HCEC 1CT (cell line): Measurements from ENCODE around the gene ASTL.

Source experiments
- DNase-seq: peaks from one replicate; pipeline ENCODE4 v3.0.0-alpha.2; 2017

The ASTL gene

GRCh38 chr2:96110621-96111256 lies 27.6 kb downstream of the ASTL start:
- DNase-seq, result no peak

DNA sequence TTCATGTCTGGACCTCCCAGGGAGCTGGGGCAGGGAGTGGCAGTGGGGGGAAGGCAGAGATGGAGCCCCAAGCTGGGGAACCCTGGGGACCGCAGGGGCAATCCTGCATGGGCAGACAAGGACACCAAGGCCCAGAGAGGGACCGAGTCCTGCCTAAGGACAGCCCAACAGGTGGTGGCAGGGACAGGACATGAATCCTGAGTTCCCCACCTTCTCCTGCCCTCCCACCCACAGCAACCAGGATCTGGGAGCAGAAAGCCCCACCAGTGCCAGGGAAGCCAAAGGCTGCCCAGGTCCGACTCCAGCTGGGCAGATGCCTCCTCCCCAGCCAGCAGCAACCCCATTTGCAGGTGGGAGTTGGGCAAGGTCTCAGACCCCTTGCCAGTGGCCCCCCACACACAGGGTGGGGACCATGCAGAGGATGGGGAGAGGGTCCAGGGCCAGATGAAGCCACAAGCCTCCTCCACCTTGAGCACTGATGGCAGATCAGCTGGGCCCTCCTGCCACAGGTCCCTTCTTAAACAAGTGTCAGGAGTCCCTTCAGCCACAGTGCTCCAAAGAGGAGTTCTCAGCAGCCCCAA lies 28.3 kb downstream of the ASTL start:
- DNase-seq, result no peak

DNA sequence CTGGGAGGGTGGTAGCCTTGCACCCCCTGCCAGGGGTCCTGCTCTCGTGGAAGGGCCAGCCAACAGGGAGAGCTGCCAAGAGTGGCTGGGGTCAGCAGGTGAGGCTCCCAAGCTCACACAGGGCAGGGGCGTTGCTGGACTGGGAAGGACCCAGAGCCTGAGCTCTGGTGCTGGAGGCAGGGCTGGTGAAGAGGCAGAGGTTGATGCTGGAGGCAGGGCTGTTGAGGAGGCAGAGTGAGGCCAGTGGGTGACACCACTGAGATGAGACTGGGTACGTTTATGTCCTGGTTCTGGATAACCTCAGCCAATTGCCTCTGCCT lies 29.0 kb downstream of the ASTL start:
- no peak for DNase-seq

DNA sequence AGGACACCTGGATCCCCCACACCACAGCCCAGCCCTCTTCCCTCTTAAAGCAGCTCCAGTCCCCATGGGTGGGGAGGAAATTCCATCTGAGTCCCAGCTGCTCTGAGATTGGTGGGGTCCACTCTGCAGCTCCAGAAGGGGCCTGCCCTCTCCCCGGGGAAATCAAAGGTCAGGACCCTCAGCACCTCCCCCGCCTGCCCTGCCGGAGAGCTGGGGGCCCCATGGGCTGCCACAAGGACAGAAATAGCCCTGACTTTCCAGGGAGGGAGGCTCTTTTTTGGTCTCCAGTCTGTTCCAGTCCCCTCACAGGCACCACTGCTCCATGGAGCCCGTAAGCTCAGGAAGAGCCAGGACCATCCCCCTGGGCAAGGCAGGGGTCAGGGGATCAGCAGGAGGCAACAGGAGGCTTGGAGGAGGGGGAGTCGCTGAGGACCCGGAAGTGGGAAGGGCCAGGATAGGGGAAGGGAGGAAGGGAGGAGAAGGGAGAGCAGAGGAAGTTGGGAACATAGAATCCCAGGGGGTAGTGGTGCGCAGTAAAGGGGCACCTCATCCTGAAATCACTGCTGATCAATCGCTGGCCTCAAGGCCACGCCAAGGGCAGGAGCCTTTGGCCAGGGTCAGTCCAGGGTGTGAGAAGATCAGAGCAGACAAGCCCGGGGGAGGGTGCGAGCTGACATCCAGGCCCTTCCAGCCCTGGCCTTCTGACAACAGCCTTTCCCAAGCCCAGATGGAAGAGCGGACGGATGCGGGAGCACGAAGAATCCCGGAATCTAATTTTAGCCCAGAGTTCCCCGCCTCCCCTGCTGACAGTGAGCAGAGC lies 29.6 kb downstream of the ASTL start:
- no peak for DNase-seq

DNA sequence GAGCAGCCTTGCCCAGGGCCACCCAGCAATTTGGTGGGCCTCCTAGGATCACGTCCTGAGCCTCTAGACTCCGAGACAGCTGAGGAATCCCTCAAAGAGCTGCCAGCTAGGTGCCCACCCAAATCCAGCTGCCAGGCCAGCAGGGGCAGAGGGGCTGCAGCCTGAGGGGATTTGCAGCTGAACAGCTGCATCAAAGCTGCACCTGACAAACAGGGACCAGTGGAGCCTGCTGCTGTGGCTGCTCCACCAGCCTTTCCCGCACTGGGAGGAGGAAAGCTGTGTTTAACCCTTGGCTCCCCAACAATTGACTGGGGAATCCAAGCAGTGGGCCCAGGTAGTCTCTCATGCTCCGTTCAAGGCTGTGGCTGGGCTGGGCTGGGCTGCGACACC lies 30.2 kb downstream of the ASTL start:
- DNase-seq, result no peak

DNA sequence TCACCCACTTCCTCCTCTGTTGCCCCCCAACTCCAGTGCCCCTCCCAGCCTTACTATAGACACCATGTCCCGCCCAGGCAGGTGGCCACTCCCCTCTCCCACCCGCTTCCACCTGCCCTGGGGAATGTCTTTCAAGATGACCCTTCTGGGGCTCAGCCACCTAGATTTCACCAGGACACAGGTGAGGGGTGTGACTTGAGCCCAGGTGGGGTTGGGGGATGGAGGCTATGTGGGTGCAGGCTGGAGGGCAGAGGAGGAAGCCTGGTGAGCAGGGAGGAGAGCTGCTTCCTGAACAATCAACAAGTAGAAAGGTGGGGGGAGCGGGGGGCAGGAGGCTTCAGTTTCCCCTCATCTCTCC lies 30.6 kb downstream of the ASTL start:
- DNase-seq, result no peak

DNA sequence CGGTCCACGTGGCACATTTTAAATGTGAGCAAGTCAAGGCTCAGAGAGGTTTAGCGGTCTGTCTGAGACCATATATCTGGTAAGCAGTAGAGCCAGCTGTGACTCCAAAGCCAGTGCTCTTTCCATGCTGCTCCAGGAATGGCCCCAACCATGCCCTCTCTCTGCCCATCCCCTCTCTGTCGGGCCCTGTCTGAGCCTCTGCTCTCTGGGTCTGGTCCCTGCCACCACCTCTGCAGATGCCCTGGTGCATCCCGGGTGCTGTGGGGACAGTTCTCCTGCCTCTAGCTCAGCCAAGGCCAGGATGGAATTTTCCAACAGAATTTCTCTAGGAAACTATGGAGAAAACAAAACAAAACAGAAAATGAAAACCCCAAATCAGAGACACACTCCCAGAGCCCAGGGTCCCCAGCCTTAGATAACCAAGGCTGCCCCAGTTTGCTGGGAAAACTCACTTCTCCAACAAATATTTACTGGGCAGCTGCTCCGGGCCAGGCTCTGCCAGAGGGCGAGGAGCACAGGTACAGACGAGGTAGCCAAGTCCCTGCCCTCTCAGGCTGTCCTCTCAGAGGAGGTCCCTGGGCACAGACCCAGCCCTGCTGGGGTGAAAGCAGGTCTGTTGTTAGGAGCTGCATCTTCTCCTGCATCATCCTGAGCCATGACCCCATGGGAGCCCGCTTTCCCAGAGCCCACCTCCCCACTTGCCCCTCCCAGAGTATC lies 31.2 kb downstream of the ASTL start:
- DNase-seq, result no peak

DNA sequence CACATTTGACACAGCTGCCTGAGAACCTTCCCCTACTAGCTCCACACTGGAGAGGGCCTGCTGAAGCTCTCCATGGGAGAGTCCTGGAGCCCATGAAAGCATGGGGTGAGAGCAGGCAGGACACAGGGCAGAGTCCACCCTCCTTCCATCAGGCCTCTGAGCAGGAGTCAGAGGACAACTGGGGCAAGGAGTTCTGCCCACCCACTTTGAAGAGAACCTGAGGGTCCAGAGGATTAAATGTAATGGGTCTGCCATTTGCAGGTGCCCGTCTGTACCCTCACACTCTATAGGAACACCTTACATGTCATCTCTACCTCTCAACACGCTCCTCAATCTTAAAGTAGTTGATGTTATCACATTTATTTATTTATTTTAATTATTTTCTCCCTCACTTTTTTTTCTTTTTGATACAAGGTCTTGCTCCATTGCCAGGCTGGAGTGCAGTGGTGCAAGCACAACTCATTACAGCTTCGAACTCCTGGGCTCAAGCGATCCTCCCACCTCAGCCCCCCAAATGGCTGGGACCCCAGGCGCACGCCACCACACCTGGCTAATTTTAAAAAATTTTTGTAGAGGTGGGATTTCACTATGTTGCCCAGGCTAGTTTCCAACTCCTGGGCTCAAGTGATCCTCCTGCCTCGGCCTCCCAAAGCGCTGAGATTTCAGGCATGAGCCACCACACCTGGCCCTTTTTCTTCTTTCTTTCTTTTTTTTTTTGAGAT lies 32.1 kb downstream of the ASTL start:
- DNase-seq, result no peak

DNA sequence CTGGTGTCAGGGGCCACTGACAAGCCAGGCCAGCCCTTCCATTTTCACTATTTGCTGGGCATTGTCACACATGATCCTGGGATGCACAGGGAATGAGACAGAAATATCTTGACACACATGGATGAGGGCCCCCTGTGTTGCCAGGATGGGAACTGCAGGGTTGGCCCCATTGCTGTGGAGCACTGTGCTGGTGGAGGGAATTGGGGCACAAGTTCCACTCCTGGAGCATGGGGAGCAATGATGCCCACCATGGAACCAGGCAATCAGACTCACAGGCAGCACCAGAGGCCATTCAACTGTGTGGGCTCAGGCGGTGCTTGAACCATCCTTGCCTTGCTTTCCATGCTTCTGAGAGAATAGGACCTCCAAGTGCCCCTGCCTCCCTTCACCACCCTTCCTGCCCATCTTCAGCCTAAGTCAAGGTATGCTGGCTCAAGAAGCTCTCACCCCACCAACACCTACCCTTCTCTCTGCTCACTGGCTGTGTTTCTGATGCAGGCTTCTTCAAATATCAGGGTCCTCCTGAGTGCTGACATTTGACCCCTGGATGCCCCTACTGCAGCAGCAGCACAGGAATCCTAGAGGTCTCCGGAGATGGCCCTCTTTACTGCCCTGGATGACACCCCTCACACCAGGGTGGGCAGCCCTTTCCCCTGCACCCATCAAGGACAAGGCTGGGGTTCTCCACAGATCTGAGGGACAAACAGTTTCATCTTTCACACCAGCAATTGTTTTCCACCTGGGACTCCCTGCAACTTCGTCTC lies 33.0 kb downstream of the ASTL start:
- no peak for DNase-seq

- no peak for DNase-seq
Observed at GRCh38 chr2:96104487-96104861, 33.8 kb downstream of the ASTL start.

- no peak for DNase-seq
Observed at GRCh38 chr2:96103761-96104486, 34.4 kb downstream of the ASTL start.

- no peak for DNase-seq
Observed at GRCh38 chr2:96103187-96103601, 35.1 kb downstream of the ASTL start.

DNA sequence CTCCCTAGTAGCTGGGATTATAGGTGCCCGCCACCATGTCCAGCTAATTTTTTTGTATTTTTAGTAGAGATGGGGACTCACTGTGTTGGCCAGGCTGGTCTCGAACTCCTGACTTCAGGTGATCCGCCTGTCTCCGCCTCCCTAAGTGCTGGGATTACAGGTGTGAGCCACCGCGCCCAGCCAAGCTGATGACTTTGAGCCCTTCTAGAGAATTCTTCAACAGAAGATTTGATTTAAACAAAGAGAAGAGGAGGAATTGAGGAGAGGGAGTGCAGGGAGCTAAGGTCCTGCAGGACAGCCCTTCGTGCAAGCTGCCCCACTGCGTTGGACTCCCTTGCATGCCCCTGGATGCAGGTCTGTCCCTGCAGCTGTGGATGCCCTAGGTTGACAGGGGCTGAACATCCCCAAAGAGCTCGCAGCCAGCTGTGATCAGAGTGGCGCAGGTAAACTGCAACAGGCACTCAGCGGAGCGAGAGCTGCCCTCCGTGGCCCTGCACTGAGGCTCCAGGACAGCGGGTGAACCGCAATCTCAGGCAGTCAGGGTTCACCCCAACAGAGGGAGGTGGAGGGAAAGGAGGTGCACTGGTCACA lies 35.6 kb downstream of the ASTL start:
- no peak for DNase-seq

DNA sequence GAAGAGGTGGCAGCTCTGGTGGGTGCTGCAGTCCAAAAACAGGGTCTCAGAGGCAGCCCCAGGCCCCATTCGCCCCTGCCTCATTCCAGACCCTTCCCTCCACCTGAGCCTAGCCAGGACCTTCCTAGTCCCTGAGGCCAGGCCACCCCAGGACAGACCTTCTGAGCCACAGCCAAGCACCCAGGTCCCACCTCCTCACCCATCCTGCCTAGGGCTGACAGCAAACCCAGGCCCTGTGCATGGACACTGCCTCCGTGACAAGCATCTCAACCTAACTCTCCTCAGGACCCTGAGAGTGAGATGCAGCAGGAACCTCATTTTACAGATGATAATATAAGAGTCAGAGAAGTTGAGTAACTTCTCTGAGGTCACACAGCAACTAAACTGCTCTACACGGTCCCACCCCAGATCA lies 37.4 kb downstream of the ASTL start:
- no peak for DNase-seq

DNA sequence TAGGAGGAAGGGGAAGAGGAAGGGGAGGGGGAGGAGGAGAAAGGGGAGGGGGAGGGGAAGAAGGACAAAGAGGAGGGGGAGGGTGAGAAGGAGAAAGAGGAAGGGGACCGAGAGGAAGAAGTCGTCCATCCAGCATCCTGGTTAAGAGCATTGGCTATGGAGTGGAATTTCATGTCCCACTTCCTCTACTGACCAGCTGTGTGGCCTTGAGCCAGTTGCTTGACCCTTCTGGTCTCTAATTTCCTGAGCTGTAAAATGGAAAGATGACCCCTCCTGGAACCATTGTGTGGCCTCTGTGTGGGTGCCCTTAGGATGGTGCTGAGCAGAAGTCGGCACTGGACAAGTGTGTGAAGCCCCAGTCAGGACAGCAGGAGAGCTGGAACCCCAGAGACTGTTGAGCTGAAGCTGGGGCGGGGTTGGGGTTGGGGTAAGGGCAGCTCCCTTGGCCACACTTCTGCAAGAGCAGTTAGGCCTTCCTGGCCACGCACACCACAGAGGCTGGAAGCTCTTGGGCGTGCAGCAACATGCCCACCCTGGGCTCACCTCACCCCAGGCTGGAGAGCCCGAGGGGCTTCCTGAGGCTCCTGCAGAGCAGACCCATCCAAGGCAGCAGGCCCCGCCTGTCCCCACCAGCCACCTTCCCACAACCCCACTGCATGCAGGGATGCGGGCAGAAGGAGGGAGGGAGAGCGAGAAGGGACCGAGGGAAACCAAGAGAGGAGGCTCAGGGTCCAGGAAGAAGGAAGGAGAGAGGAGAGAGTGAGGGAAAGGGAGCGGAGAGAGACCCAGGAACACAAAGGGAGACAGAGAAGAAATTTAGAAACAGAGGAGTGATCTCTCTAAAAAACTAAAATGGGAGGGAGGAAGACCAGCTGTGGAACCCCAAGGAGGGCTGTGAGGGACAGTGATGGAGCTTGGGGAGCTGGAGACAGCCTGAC lies 38.2 kb downstream of the ASTL start:
- DNase-seq, result no peak

DNA sequence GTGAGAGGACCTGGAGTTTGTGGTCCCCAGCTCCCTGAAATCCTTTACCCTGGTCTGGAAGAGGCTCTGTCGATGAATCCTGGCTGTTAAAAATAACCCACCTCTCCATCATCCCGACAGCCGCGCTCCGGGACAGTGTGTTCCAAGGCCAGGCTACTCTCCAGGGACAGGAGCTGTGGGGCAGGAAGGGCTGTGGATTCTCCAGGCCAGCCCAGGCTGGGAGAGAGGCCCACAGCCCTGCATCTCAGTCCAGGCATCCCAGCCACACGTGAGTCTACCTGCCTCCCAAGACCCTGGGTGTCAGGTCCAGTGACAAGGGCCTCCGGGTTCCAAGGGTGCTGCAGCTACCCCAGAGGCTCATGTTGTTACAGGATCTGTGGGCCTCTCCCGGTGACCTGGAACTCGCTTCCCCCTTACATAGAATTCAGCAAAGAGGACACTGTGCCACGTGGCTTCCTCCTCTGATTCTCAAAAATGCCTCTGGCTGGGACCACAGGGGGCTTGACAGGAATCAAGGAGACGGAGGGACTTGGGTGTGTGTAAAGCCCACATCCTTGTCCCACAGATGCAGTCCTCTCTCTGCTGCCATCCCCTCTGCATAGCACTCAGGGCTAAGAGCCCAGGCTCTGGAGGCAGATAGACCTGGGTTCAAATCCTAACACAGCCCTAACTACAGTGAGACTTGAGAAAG lies 39.3 kb downstream of the ASTL start:
- DNase-seq, result no peak

DNA sequence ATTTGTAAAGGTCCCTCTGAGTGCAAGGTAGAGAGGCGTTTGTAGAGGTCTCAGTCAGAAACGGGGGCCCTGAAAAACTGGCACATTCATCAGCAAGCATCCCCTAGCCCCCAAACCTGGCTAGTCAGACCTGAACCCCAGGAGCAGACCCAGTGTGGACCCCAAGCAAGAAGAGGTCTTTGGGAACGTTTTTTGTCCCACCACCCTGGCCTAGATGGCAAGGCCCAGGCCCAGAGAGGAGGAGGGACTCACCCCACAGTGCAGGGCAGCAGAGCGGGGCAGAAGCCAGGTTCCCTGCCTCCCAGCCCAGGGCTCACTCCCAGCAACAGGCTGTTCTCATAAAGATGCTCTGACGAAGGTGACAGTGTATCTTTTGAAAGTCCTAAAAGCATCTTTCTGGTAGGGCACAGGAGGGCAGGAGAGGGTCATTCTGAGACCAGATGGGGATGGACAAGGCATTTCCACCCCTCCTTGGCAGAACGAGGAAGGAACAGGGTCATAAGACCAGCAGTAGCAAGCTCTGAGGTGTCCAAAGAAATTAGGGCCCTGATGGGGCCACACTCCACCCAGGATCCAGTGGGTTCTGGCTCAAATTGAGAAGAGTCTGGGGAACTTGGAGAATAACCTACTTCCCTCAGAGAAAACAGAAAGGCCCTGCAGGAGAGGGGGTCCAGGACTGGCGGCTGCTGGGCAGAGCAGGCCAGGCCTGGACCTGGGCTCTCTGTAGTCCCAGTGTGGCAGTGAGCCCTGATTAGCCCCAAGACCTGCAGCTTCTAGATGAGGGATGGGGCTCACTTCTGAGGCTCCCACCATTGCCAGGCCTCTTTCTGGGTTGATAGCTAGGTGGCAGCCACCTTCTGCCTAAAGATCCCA lies 40.1 kb downstream of the ASTL start:
- no peak for DNase-seq

- DNase-seq, result no peak
Observed at GRCh38 chr2:96097441-96097840, 40.9 kb downstream of the ASTL start.
